NCI-H2107 treated with DMSO at 0.1 percent for 48 hours (cell line): Measurements from ENCODE around the gene UCN.
"Not testable (repeated sequence)": the region's sequence is repeated elsewhere in the genome, so short reads cannot be mapped to it uniquely, and the experiment has no call there.

ENCODE experiments used
- DNase-seq: peaks from one replicate; lab custom pipeline; 2025; ENCODE audit not compliant: unreplicated experiment; lab: John Stamatoyannopoulos, UW

UCN gene, protein sequence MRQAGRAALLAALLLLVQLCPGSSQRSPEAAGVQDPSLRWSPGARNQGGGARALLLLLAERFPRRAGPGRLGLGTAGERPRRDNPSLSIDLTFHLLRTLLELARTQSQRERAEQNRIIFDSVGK

GRCh38 chr2:27308359-27308881 lies at the start of gene UCN:
Gene UCN, minus strand, starts transcription at chr2:27308445. Its CDS starts 550 bp downstream, at chr2:27307895.
- DNase-seq = no peak

DNA sequence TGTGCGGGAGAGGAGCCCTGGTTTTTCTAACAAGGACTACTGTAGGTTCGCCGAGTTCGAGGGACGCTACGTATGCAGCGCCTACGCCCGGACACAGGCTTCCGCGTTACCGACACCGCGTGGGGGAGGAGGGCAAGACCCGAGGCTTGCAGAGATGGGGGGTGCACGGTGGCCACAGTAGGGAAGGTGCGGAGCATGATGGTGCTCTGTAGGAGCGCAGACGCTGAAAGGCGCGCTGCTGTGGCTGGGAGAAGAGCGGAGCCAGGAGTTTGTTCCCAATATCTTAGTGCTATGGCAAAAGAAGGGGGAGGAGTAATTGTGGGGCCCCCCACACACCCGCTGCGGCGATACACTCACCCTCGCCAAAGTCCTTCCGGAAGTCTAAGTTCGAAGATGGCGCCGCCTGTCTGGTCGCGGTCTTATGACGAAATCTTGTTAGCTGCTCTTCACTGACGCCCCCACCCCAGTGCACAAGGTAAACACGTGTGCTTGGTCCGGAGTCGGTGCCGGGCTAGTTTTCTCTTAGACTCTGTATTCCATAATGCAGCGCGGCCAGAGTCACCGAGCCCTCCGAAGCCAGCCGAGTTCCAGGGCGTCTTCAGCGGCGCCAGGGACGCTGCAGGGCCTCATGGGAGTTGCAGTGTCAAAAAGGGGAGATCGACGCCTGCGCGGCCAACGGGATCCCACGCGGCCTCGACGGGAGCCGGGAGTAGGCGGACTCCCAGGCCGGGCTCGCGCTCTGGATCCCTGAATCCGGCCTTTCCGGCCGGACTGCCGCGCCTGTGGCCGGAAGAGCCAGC lies 48.3 kb upstream of the UCN start, which contains the start of gene GTF3C2:
Gene GTF3C2, minus strand, starts transcription at position 383 of the 800 bp plus-strand sequence. CDS start 13,210 bp downstream, outside the sequence.
- peak; percentile 88 for DNase-seq

GRCh38 chr2:27356056-27356381 lies 47.8 kb upstream of the UCN start:
- DNase-seq = no peak

DNA sequence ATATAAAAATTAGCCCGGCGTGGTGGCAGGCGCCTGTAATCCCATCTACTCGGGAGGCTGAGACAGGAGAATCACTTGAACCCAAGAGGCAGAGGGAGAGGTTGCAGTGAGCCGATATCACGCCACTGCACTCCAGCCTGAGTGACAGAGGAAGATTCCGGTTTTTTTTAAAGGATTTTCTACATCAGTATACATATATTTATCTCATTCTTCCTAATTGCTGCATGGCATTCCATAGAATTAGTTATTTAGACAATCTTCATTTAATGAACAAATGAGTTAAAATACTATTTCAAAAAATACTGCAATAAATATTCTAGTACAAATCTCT lies 46.3 kb upstream of the UCN start:
- DNase-seq = no peak

DNA sequence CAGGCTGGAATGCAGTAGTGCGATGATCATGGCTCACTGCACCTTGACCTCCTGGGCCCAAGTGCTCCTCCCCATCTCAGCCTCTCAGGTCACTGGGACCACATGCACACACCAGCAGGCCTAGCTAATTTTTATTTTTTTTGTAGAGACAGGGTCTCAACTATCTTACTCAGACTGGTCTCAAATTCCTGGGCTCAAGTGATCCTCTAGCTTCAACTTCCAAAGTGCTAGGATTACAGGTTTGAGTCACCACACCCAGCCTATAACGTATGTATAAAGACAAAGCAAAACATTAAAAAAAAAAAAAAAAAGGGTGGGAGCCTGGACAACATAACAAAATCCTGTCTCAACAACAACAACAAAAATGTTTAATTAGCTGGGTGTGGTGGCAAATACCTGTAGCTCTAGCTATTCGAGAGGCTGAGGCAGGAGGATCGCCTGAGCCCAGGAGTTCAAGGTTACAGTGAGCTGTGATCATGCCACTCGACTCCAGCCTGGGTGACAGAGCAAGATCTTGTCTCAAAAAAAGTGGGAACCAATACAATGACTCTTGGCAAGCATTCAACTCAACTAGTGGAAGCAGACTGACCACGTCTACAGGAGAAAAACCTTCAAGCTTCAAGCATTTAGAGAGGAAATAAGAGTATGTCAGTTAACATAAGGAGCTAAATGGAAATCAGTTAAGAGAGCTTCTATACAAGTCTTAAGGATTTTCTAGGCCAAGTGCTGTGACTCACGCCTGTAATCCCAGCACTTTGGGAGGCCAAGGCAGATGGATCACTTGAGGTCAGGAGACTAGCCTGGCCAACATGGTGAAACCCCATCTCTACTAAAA lies 45.7 kb upstream of the UCN start:
- no peak for DNase-seq

GRCh38 chr2:27353386-27353761 lies 45.1 kb upstream of the UCN start:
- DNase-seq = not testable (repeated sequence)

DNA sequence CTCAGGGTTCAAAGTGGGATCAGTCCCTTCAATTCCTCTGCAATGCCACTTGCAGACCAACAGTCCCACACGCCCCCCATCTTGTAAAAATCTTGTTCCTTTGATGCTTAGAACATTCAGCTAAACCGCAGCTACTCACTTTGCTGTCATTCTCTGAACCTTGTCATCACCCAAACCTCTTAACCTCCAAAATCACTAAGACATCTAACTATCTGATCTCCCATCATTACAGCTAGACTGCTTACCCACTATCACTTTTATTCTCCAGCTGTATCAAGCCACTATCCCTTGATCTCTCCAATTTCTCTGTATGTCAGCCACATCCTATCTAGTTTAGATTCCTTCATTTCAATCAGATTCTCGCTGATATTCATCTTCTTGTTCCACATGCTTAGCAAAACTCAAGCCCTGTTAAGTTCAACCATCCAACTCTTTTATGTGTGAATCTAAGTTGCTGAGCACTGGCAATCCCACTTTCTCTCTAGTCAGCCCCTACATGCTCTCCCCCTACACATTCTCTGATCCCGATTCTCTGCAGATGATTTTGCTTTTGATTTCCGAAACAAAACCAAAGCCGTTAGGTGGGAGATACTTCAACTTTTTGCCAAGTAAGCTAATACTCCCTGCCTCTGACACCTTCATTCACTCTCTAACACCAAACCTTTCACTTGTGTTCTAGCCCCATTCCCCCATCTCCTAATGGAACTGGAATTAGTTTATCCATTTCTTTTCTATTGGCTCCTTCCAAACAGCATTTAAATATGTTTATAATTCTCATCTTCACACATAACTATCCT lies 43.8 kb upstream of the UCN start:
- DNase-seq = no peak

DNA sequence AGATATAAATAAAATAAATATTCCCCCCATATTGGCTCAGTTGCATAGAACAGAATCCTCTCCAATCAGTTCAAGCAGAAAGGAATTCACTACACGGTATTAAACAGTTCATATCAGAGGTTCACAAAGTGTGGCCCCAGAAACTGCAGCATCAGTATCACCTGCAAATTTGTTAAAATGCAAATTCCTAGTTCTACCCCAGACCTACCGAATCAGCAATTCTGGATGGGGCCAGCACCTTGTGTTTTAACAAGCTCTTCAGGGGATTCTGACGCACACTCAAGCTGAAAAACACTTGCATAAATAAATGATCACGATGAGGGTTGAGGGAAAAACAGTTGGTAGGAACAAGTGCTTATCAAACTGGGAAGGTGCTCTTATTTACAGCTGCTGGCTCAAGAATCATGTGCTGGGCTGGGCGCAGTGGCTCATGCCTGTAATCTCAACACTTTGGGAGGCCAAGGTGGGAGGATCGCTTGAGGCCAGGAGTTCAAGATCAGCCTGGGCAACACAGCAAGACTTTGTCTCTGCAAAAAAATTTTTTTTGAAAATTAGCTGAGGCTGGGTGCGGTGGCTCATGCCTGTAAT lies 42.0 kb upstream of the UCN start:
- DNase-seq = no peak

- DNase-seq = no peak
These were observed 39.4 kb upstream of the UCN start for GRCh38 chr2:27347641-27348040.

DNA sequence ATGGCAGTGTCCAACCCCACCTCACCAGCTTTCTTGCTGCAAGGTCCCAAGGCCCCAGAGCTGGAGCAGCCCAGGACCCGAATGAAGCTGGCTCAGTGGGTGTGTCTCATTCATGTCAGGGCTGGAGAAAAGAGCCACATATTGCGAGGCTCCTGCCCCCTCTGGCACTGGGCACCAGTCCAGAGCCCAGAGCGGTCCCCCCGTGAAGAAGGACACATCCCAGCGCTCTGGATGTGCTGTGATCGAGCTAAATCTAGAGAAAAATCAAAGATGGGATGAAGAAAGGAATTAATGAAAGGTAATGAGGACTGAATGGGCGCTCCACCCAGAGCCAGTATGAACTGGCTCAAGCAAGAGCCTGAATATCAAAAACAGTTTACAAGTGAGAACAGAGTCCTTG lies 27.9 kb upstream of the UCN start:
- DNase-seq = no peak

DNA sequence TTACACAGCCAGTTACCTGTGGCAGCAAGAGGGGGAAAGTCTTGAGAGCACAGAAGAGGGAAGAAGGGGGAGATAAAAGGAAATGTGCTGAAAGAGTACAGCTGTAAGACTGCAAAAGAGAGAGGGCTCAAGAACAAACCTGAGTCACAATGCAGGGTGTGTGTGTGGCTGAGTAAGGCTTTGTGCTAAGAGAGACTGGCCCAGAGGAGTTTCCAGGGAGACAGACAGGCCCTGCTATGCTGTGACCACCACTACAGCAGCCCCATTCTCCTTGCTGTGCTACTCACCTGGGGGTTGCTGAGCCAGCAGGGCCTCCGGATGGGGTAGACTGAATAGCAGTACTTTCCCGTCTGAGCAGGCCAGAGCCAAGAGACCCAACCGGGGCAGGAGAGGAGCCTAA lies 27.1 kb upstream of the UCN start:
- no peak for DNase-seq

DNA sequence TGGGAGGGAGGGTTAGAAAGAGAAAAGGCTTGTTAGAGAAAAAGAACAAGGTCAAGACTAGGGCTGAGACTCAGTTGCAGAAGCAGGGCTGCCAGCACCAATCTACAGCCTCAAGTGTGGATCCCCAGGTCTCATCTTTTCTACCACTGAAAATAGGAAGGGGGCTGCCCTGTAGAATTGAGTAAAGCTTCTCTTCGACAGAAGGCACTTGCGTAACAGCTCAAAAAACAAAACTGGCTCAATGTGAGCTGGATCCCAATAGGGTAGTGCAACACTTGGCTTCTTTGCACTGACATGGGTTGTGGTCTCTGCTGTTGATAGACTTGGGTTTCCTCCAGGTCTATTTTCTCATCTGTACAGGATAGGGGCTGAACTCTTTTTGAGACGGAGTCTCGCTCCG lies 16.5 kb upstream of the UCN start:
- DNase-seq = no peak

GRCh38 chr2:27323596-27324285 lies 15.5 kb upstream of the UCN start:
- no peak for DNase-seq

- peak; percentile 79 for DNase-seq
These were observed 14.7 kb upstream of the UCN start, which contains the start of gene MPV17 for GRCh38 chr2:27322766-27323595. Gene MPV17, minus strand, starts transcription at chr2:27323097. Its CDS starts 580 bp downstream, at chr2:27322517.

- no peak for DNase-seq
These were observed 14.1 kb upstream of the UCN start for GRCh38 chr2:27322301-27322765.

DNA sequence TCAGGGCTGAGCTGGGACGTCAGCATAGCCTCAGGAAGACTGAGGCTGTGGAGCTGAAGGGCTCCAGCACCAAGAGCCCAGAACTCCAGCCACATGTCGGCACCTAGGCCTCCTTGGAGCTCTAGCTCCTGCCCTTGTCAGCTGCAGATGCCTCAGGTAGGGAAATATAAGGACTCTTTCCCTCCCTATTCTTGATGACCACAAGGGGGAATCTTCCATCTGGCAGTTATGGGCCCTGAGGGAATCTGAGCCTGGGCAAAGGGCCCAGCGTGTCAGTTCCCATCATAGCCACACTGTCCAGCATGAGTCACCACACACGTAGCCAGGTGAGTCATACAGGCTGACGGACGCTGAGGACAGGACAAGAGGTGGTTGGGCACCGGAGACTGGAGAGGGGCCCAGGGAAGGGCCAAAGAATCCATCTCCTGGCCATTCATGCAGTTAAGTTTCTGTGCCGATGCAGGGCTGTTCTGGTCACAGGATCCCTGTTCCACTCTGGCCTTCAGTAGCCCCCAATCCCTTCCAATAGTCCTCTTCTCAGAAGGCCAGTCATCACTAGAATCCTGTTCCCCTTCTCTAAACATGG lies 12.8 kb upstream of the UCN start:
- no peak for DNase-seq

DNA sequence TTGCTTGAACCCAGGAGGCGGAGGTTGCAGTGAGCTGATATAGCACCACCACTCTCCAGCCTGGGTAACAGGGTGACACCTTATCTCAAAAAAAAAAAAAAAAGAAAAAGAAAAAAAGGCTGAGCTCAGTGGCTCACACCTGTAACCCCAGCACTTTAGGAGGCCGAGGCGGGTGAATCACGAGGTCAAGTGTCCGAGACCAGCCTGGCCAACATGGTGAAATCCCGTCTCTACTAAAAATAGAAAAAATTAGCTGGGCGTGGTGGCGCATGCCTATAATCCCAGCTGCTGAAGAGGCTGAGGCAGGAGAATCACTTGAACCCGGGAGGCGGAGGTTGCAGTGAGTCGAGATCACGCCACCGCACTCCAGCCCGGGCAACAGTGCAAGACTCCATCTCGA lies 11.6 kb upstream of the UCN start:
- DNase-seq = not testable (repeated sequence)

- no peak for DNase-seq
These were observed 8.6 kb upstream of the UCN start for GRCh38 chr2:27316655-27317412.
